RWPE1 (cell line): ENCODE measurements around the gene ATP8B4.
"Not testable (repeated sequence)": the region's sequence is repeated elsewhere in the genome, so short reads cannot be mapped to it uniquely, and the experiment has no call there.

Experiments
- CTCF ChIA-PET: fragments of 350-600 bp; sonication (Branson Sonifier 250); formaldehyde crosslinking; extraction: SDS; loops from one replicate; lab custom pipeline; 2021; lab: Yijun Ruan, JAX
- POLR2A ChIA-PET: fragments of 400-600 bp; formaldehyde crosslinking; extraction: SDS; loops from one replicate; lab custom pipeline; 2020; ENCODE audit warnings: antibody characterized with exemption; ENCODE audit not compliant: low non-redundant PET; lab: Yijun Ruan, JAX
- DNase-seq: peaks from one replicate; pipeline ENCODE4 v3.0.0; 2012; ENCODE audit warnings: low spot score
- H3K27ac ChIP-seq: fragments of 450-650 bp; 2 replicates; pipeline ENCODE4 v1.5.1; 2017
- TF ChIP-seq, protein P1 (sequence below): fragments of 450-650 bp; conservative IDR thresholded peaks from 2 replicates; pipeline ENCODE4 v1.5.1; 2017; ENCODE audit warnings: low read depth, mild to moderate bottlenecking

ATP8B4 gene

DNA sequence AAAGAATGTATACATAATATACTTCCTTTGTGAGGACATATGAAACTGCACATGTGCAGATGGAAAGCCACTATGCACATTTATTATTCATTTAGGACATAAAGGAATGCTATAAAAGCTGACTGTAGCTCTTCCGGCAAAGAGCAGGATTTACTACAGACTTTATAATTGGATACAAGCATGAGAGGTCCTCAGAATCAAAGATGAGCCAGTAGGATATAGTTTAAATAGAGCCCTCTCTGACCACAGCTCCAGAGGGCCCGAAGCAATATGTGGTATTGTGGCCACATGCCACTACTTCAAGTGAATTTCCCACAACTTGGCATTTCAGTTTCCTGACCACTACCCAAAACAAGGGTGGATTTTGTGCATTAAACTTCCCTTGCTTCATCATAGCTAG lies 140.9 kb downstream of the ATP8B4 start:
- TF ChIP-seq, protein P1, sequence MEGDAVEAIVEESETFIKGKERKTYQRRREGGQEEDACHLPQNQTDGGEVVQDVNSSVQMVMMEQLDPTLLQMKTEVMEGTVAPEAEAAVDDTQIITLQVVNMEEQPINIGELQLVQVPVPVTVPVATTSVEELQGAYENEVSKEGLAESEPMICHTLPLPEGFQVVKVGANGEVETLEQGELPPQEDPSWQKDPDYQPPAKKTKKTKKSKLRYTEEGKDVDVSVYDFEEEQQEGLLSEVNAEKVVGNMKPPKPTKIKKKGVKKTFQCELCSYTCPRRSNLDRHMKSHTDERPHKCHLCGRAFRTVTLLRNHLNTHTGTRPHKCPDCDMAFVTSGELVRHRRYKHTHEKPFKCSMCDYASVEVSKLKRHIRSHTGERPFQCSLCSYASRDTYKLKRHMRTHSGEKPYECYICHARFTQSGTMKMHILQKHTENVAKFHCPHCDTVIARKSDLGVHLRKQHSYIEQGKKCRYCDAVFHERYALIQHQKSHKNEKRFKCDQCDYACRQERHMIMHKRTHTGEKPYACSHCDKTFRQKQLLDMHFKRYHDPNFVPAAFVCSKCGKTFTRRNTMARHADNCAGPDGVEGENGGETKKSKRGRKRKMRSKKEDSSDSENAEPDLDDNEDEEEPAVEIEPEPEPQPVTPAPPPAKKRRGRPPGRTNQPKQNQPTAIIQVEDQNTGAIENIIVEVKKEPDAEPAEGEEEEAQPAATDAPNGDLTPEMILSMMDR = no peak
- no peak for DNase-seq
- POLR2A ChIA-PET = no interaction called here
- CTCF ChIA-PET = interaction anchor here (0.6 to 0.7 kb wide), 3 partner anchors 10 to 523 kb away, joined by 3 to 5 read pairs (median 4); no protein-coding TSS in a partner anchor
- H3K27ac ChIP-seq = no peak overlapping the region

DNA sequence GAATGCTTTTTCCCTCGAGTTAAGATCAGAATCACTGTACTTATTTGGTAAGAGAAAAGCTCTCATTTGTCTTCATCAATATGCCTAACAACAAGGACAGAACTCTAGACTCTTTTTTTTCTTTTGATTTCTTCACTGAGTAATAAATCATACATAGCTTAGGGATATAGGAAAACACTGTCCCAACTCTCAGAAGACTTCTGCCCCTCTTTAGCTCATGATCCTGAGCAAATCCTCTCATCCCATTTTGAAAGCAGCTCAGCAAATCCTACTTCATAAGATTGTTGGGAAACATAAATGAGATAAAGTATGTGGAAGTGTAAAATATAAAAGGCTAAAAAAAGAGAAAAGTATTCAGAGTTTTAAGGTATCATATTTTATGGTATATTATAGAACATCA lies 141.7 kb downstream of the ATP8B4 start:
- ChIA-PET CTCF (no interaction called here), POLR2A (no interaction called here)
- DNase-seq = no peak
- TF ChIP-seq, protein P1 = no peak
- H3K27ac ChIP-seq = no peak overlapping the region

DNA sequence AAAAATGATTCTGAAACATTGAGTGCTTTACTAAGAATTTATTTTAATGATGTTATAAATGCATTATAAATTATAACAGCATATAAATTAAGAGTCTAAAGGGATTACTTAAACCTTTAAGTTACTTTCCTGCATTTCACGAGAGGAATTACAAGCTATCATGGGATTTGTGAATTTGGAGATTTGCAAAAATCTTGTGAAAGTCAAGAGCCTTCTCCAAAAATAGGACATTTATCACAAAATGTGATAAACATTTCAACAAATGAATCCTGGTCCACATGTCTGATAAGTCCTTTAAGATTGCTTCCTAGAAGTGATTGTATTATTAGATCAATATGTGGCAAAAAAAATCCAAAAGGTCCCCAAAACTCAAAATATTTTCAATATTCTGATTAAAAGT lies 154.5 kb downstream of the ATP8B4 start:
- POLR2A ChIA-PET = no interaction called here
- TF ChIP-seq, protein P1 = no peak
- CTCF ChIA-PET = no interaction called here
- DNase-seq = no peak
- no peak overlapping the region for H3K27ac ChIP-seq

DNA sequence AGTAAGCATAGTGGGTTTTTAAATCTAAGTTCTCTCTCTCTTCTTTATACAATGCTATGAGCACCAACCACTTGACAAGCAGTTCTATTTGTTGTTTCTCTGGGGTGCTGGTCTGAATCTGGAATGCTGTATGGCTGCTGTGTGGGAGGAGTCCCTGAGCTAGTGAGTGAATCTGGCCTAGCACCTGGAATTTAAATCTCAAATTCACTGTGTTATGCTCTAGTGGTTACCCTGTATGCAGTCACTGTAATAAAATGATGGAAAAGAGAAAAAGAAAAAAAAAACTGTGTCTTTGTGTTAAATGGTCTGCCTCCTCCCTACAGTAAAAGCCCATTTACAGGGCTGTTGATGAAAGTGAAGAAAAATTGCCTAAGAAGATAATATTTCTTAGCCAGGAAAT lies 155.0 kb downstream of the ATP8B4 start:
- POLR2A ChIA-PET = no interaction called here
- CTCF ChIA-PET = no interaction called here
- no peak for DNase-seq
- no peak overlapping the region for H3K27ac ChIP-seq
- TF ChIP-seq, protein P1 = no peak

DNA sequence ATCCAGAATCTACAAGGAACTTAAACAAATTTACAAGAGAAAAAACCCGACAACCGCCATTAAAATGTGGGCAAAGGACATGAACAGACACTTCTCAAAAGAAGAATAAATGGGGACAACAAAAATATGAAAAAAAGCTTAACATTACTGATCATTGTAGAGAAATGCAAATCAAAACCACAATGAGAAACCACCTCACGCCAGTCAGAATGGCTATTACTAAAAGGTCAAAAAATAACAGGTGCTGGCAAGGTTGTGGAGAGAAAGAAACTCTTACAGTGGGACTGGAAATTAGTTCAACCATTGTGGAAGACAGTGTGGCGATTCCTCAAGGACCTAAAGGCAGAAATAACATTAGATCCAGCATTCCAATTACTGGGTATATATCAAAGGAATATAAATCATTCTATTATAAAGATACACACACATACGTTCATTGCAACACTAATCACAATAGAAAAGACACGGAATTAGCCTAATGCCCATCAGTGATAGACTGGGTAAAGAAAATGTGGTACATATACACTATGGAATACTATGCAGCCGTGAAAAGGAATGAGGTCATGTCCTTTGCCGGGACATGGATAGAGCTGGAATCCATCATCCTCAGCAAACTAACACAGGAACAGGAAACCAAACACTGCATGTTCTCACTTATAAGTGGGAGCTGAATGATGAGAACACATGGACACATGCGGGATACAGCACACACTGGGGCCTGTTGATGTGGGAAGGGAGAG lies 155.8 kb downstream of the ATP8B4 start:
- POLR2A ChIA-PET, DNase-seq, CTCF ChIA-PET, H3K27ac ChIP-seq: not testable (repeated sequence)

DNA sequence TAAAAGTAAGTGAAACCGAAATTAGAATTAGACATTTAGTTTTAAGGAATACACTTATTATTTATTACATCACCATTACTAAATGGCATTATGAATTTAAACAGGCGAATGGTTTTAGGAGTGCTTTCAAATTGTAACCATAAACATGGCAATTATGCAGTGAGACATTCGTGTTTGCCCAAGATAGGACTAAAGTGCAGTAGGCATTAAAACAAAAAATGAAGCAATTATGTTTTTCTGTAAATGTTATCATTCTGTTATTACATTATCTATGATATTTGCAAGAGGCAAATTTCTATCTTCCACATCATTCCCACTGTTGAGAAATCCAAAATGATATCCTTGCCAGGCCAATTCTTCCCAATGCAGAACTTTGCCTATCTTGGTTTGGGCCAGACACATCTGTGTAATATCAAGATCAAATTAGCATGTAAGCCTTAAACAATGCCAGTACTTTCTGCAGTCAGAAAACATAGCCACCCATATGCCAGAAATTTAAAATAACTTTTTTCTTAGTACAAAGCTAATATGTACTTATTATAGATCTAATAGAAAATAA lies 156.9 kb downstream of the ATP8B4 start:
- TF ChIP-seq, protein P1 = no peak
- no peak overlapping the region for H3K27ac ChIP-seq
- ChIA-PET POLR2A (no interaction called here), CTCF (no interaction called here)
- no peak for DNase-seq

DNA sequence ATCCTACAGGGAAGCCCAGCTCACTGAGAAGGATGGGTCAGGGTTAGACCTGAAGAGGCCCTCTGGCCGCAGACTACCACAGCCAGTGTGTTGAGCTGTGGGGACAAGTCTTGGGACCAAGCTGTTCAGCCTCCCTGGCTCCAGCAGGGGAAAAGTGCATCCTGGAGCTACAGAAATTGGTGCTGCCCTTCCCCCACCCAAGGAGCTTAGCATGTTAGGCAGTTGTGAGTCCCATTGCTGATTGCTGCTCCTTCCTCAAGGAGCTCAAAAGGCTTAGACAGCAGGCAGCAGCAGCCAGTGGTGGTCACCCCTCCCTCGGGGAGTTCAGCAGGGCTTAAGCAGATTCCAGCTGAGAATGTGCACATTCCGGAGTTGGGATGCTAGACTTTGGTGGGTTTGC lies 165.6 kb downstream of the ATP8B4 start:
- DNase-seq = no peak
- H3K27ac ChIP-seq = no peak overlapping the region
- ChIA-PET POLR2A (no interaction called here), CTCF (no interaction called here)
- TF ChIP-seq, protein P1 = no peak
